Peyer's patch (tissue), 4 donors: ENCODE data around the gene OSCP1.
"Not testable (repeated sequence)": the region's sequence is repeated elsewhere in the genome, so short reads cannot be mapped to it uniquely, and the experiment has no call there.

ENCODE experiments used
- POLR2A ChIP-seq, 2 donors: fragments of 450-650 bp; IDR thresholded peaks; one replicate each; pipeline ENCODE4 v1.5.1; 2017; ENCODE audit warnings: antibody characterized with exemption in 2 of 2, mild to moderate bottlenecking in 2 of 2, moderate library complexity in 2 of 2
- TF ChIP-seq, protein P1 (sequence below), 6 experiments: fragments of 450-650 bp in 4 of 6; fragments of 200-600 bp in 2 of 6; sonication (generic) in 1 of 6; IDR thresholded peaks; one replicate each; pipeline ENCODE4 v1.5.1; 2017 to 2019; ENCODE audit warnings: antibody characterized with exemption in 6 of 6, mild to moderate bottlenecking in 3 of 6, moderate library complexity in 1 of 6

DNA sequence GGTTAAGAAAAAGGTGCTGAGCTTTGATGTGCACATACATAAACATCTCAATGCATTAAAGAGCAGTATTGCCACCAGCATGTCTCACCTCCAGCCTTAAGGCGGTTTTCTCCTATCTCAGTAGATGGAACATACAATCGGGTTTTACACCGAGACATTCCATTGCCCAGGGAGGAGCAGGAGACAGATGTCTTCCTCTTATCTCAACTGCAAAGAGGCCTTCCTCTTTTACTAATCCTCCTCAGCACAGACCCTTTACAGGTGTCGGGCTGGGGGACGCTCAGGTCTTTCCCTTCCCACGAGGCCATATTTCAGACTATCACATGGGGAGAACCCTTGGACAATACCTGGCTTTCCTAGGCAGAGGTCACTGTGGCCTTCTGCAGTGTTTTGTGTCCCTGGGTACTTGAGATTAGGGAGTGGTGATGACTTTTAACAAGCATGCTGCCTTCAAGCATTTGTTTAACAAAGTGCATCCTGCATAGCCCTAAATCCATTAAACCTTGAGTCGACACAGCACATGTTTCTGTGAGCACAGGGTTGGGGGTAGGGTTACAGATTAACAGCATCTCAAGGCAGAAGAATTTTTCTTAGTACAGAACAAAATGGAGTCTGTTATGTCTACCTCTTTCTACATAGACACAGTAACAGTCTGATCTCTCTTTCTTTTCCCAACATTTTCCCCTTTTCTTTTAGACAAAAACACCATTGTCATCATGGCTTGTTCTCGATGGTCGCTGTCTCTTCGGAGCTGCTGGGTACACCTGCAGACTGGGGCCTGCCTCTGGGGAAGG, 39.2 kb upstream of the OSCP1 start:
- TF ChIP-seq, protein P1, sequence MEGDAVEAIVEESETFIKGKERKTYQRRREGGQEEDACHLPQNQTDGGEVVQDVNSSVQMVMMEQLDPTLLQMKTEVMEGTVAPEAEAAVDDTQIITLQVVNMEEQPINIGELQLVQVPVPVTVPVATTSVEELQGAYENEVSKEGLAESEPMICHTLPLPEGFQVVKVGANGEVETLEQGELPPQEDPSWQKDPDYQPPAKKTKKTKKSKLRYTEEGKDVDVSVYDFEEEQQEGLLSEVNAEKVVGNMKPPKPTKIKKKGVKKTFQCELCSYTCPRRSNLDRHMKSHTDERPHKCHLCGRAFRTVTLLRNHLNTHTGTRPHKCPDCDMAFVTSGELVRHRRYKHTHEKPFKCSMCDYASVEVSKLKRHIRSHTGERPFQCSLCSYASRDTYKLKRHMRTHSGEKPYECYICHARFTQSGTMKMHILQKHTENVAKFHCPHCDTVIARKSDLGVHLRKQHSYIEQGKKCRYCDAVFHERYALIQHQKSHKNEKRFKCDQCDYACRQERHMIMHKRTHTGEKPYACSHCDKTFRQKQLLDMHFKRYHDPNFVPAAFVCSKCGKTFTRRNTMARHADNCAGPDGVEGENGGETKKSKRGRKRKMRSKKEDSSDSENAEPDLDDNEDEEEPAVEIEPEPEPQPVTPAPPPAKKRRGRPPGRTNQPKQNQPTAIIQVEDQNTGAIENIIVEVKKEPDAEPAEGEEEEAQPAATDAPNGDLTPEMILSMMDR (IDR thresholded peaks at IDR 0.05): not testable (repeated sequence)
- TF ChIP-seq POLR2A (IDR thresholded peaks at IDR 0.05): not testable (repeated sequence)
